A673 (cell line): ENCODE data around the gene EEIG1.
"Not testable (repeated sequence)": the region's sequence is repeated elsewhere in the genome, so short reads cannot be mapped to it uniquely, and the experiment has no call there.

ENCODE experiments used
- CTCF ChIP-seq: fragments of 300-800, 200-600 bp; sonication (generic); conservative IDR thresholded peaks from 2 replicates; pipeline ENCODE4 v1.5.1; 2017; ENCODE audit warnings: low read depth, mild to moderate bottlenecking, antibody characterized with exemption, low read length, moderate library complexity, mixed read lengths
- EZH2 ChIP-seq: fragments of 200-600 bp; sonication (generic); IDR thresholded peaks from 2 replicates; pipeline ENCODE4 v1.6.1; 2017; ENCODE audit warnings: borderline replicate concordance, low read depth, mild to moderate bottlenecking, mixed read lengths, antibody characterized with exemption, low read length; ENCODE audit not compliant: poor library complexity, severe bottlenecking

GRCh38 chr9:128023671-128024070, 42.9 kb upstream of the EEIG1 start:
- not testable (repeated sequence) for TF ChIP-seq CTCF, EZH2
